OCI-LY7 (cell line): Measurements from ENCODE around the gene NOX3. TPM values are rescaled to one million over a fixed set of nuclear protein-coding genes. Genes with fewer than 3 reads are reported as not detected.

Experiments used
- BruUV-seq: library from RNA; stranded (reverse); fragments of 400-500 nt; replicated peaks from 2 replicates; lab custom pipeline; 2021; lab: Mats Ljungman, UMichigan
- CTCF ChIA-PET: fragments of 300-600 bp; sonication (Branson Sonifier 250); formaldehyde crosslinking; loops from one replicate; lab custom pipeline; 2022; ENCODE audit warnings: antibody characterized with exemption; ENCODE audit not compliant: unreplicated experiment; lab: Charles Lee
- POLR2A ChIA-PET: fragments of 300-600 bp; sonication (Branson Sonifier 250); formaldehyde crosslinking; loops from one replicate; lab custom pipeline; 2022; ENCODE audit warnings: antibody characterized with exemption; lab: Charles Lee
- DNase-seq: peaks from one replicate; pipeline ENCODE4 v3.0.0-alpha.2; 2015; ENCODE audit warnings: low spot score
- H2AFZ ChIP-seq: fragments of 200-600 bp; sonication (generic), shearing (Covaris generic); 2 replicates; pipeline ENCODE4 v1.6.1; 2014; ENCODE audit warnings: mild to moderate bottlenecking, antibody characterized with exemption, low read length, moderate library complexity
- H3K27ac ChIP-seq: fragments of 200-600 bp; sonication (generic); 2 replicates; pipeline ENCODE4 v1.5.1; 2014; ENCODE audit warnings: mixed run types, low read depth, mild to moderate bottlenecking, moderate library complexity, low read length, inconsistent platforms; ENCODE audit not compliant: poor library complexity, severe bottlenecking
- H3K36me3 ChIP-seq: fragments of 200-600 bp; sonication (generic); 2 replicates; pipeline ENCODE4 v1.6.1; 2014; ENCODE audit warnings: mild to moderate bottlenecking, antibody characterized with exemption, low read length, moderate library complexity, mixed read lengths; ENCODE audit not compliant: insufficient read depth
- H3K4me1 ChIP-seq: fragments of 200-600 bp; sonication (generic); 2 replicates; pipeline ENCODE4 v1.5.1; 2014; ENCODE audit warnings: mild to moderate bottlenecking, low read length; ENCODE audit not compliant: insufficient read depth, poor library complexity, severe bottlenecking
- H3K4me2 ChIP-seq: fragments of 200-600 bp; sonication (generic); 2 replicates; pipeline ENCODE4 v1.6.1; 2014; ENCODE audit warnings: mild to moderate bottlenecking, low read length
- H3K4me3 ChIP-seq: fragments of 200-600 bp; sonication (generic); 2 replicates; pipeline ENCODE4 v1.5.1; 2014; ENCODE audit warnings: mild to moderate bottlenecking, low read depth, low read length; ENCODE audit not compliant: poor library complexity, severe bottlenecking
- H3K79me2 ChIP-seq: fragments of 200-600 bp; sonication (generic); 2 replicates; pipeline ENCODE4 v1.6.1; 2016; ENCODE audit warnings: low read depth, mild to moderate bottlenecking, low read length, moderate library complexity, mixed read lengths; ENCODE audit not compliant: insufficient read depth
- H3K9me2 ChIP-seq: fragments of 200-600 bp; sonication (generic); 2 replicates; pipeline ENCODE4 v1.6.1; 2016; ENCODE audit warnings: mild to moderate bottlenecking, low read length, mixed read lengths; ENCODE audit not compliant: insufficient read depth
- H3K9me3 ChIP-seq: fragments of 200-600 bp; sonication (generic); 2 replicates; pipeline ENCODE4 v1.6.1; 2014; ENCODE audit warnings: mild to moderate bottlenecking, mixed run types, low read length, mixed read lengths
- H4K20me1 ChIP-seq: fragments of 200-600 bp; sonication (generic); 2 replicates; pipeline ENCODE4 v1.6.1; 2014; ENCODE audit warnings: mild to moderate bottlenecking, antibody characterized with exemption, low read length, moderate library complexity, mixed read lengths; ENCODE audit not compliant: insufficient read depth
- CTCF ChIP-seq: fragments of 200-600 bp; sonication (generic); conservative IDR thresholded peaks from 2 replicates; pipeline ENCODE4 v1.5.1; 2014; ENCODE audit warnings: mild to moderate bottlenecking, antibody characterized with exemption, low read length, moderate library complexity, mixed read lengths
- EZH2phosphoT487 ChIP-seq: fragments of 200-600 bp; sonication (generic); IDR thresholded peaks from 2 replicates; pipeline ENCODE4 v1.6.1; 2018; ENCODE audit warnings: low read depth, borderline replicate concordance, mild to moderate bottlenecking, mixed run types, antibody characterized with exemption, low read length, moderate library complexity, mixed read lengths
- intact Hi-C: fragments of 100-400 bp; cut with micrococcal nuclease; formaldehyde crosslinking; loops from one replicate; pipeline ENCODE4 v1.10.0; 2022; ENCODE audit not compliant: unreplicated experiment
- total RNA-seq, 2 experiments: library from RNA; depleted of rRNA in 1 of 2; stranded (reverse); fragments of >200 nt in 1 of 2; shearing (Covaris generic) in 1 of 2; gene quantifications; 2 replicates each; pipeline ENCODE4 v1.2.3, GENCODE V29; 2014 to 2022

The NOX3 gene
- total RNA-seq, 2 experiments from 2014 or later, result 0.22 TPM; not detected in 1

- TF ChIP-seq CTCF (no peak), EZH2phosphoT487 (no peak)
- no peak overlapping the region for H2AFZ ChIP-seq
- no peak overlapping the region for H3K4me2 ChIP-seq
- DNase-seq, result no peak
- no peaks in the 10 kb centered on the region for H3K9me2 ChIP-seq
- intact Hi-C loops, result no loop called here
- no peaks in the 10 kb centered on the region for H3K36me3 ChIP-seq
- H3K9me3 ChIP-seq, result no peaks in the 10 kb centered on the region
- H4K20me1 ChIP-seq, result no peaks in the 10 kb centered on the region
- POLR2A ChIA-PET, result interaction anchor here (0.6 to 1.9 kb wide), 2 partner anchors 8 to 19 kb away, joined by 3 to 9 read pairs; no protein-coding TSS in a partner anchor
- no peaks in the 10 kb centered on the region for H3K4me1 ChIP-seq
- no peaks in the 10 kb centered on the region for H3K79me2 ChIP-seq
- no TSS peak for BruUV-seq
- no peak overlapping the region for H3K4me3 ChIP-seq
- no peak overlapping the region for H3K27ac ChIP-seq
- CTCF ChIA-PET, result no interaction called here
Observed at GRCh38 chr6:155447949-155448348, 7.7 kb downstream of the NOX3 start.

GRCh38 chr6:155444952-155445903 lies 10.4 kb downstream of the NOX3 start:
- H3K9me3 ChIP-seq, result no peaks in the 10 kb centered on the region
- H3K27ac ChIP-seq, result no peak overlapping the region
- H3K9me2 ChIP-seq, result no peaks in the 10 kb centered on the region
- POLR2A ChIA-PET, result no interaction called here
- no peak overlapping the region for H3K4me3 ChIP-seq
- peaks cover 10% of the 10 kb centered on the region for H3K4me1 ChIP-seq
- no peak overlapping the region; the same call in 1 of the 2 replicates for H2AFZ ChIP-seq
- no peak for DNase-seq
- H3K4me2 ChIP-seq, result no peak overlapping the region
- no TSS peak for BruUV-seq
- CTCF ChIA-PET, result no interaction called here
- H3K36me3 ChIP-seq, result no peaks in the 10 kb centered on the region
- intact Hi-C loops, result no loop called here
- H3K79me2 ChIP-seq, result no peaks in the 10 kb centered on the region
- TF ChIP-seq CTCF (no peak), EZH2phosphoT487 (no peak)
- H4K20me1 ChIP-seq, result no peaks in the 10 kb centered on the region
